MM.1S (cell line): ENCODE measurements around the gene CRHBP.

Source experiments
- CTCF ChIP-seq: fragments of 300-600 bp; sonication (generic); IDR thresholded peaks from 2 replicates; pipeline ENCODE4 v1.5.1; 2016; ENCODE audit warnings: antibody characterized with exemption, low read length, mixed read lengths
- EZH2 ChIP-seq: fragments of 300-600 bp; sonication (generic); optimal IDR thresholded peaks from 2 replicates; pipeline ENCODE3; 2017; ENCODE audit warnings: low read depth, mild to moderate bottlenecking, antibody characterized with exemption, low read length, mixed read lengths
- EZH2phosphoT487 ChIP-seq: fragments of 300-600 bp; sonication (generic); IDR thresholded peaks from 2 replicates; pipeline ENCODE4 v1.6.1; 2018; ENCODE audit warnings: antibody characterized with exemption, low read length

- no peak for TF ChIP-seq EZH2phosphoT487
- TF ChIP-seq CTCF, result no peak
- TF ChIP-seq EZH2, result no peak
These were observed 21.9 kb downstream of the CRHBP start for GRCh38 chr5:76974785-76975184.
